GM19025 (cell line): ENCODE results near the gene ORC5.

Experiments used
- ATAC-seq: cut with Tn5 transposase; IDR thresholded peaks from one replicate; pipeline ENCODE4 v1.9.1; 2021; ENCODE audit warnings: mild to moderate bottlenecking, low read depth, moderate library complexity; ENCODE audit not compliant: unreplicated experiment

Gene ORC5

DNA sequence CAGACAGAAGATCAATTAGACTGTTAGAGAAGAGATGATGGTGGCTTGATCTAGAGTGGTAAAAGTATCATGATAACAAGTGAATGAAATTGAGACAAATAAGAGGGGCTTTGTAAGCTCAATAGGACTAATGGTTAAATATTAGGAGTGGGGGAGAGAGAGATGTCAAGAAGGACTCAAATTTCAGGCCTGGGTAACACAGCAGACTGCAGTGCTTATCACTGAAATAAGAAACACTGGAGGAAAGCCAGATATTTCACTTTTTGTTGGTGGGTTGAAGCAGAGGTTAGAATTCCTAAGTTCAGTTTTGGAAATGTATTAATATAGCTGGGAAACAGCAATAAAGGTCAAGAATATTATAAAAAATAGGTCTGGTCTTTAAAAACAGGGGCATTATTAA, 74.6 kb downstream of the ORC5 start:
- ATAC-seq: no peak

DNA sequence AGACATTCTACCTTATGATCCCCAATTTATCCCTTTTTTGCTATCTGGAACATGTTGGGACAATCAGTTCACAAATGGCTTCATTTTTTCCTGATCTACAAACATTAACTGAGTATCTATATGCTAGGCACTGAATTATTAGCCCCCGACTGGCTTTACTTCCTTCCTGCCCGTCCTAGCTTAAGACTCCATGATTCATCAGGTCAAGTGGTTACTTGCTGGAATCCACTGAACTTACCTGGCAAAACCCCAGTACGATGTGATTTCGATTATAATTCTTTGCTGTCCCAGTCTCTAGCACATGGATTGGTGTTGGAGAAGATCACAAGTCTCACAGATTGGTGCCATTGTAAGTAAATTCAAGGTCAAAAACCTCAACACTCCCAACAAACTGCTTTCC, 77.1 kb downstream of the ORC5 start:
- no peak for ATAC-seq

DNA sequence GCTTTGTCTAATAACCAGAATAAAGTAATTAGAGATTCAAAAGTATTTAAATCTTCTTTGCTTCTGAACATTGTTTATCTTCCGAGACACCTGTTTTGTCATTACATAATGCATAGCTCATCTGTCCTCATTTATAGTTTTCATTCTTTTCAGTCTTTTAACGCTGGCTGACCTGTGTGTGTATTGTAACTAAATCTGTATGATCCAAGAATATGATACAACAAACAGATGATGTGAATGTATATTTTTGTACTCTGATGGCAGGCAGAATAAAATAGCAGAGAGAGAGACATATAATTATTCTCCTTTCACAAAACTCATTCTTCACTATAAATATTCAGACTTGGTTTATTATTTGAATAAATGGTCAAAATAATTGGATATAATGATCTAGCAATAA, 80.6 kb downstream of the ORC5 start:
- no peak for ATAC-seq

DNA sequence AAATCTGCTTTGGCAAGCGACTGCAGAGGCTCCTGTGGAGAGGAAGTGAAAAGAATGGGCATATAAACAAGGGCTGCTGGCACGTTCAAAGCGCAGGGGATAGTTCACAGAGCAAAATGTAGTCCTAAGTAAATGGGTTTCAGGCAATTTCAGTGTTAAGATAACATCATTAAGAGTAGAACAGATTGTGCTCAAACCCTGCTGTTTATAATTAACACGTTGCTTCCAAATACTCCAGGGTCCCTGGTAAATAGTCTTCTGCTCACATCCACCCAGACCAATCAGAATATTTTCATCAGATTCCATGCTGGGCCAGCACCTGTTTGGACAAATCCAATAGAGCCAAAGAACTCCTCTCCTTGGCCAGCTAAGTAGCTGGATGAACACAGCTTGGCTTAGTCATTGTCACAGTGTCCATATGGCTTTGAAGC, 81.4 kb downstream of the ORC5 start:
- no peak for ATAC-seq

DNA sequence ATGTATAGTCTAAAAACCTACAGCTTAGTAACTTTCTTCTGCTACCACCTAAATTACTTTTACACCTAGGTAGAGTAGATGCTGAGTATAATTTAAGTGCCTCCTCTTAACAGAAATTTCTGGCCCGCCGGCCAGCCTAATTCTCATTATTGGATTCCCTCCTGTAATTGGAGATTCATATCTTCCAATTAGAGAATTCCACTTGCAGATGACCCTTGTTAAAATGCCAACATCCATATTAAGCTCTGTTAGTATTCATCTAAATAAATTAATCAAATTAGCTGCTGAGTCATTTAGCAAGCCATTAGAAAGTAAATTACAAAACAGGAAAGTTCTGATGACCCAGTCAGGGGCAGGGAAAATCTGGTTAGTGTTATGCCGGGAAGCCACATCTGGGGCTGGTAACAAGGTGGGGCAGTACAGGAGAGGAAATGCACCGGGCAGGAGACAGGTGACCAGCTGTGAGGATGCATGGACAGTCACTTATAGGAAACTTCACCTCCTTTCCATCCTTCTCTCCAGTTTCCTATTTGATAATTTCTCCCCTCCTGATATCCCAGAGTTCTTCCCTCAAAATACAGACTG, 82.8 kb downstream of the ORC5 start:
- ATAC-seq: no peak

DNA sequence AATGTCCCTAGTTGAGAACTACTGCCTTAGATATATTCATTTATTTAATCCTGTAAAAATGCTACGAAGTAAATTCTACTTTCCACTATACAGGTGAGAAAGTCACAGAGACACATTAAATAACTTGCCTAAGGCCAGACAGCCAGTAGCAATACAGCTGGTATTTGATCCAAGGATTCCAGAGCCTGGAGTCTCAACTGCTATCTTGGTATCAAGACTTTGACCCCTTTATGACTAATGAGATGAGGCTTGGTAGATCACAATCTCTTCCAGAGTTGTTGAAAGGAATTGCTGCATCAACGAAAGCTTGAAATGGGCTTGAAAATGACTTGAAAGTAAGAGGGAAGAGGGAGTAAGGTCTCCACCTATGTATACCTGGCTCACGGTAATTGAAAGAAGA, 83.3 kb downstream of the ORC5 start:
- no peak for ATAC-seq

DNA sequence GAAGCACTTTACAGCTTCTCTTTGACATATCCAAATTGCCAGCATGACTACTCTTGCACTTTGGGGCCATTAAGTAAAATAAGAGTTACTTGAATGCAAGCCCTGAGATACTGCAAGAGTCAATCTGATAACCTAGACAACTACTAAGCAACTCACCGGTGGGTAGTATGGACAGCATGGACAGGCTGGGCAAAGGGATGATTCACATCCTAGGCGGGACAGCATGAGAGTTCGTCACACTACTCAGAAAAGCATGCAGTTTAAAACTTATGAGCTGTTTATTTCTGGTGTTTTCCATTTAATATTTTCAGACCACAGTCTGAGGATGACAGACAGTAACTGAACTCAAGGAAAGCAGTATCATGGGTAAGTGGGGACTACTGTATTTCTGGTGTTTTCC, 84.0 kb downstream of the ORC5 start:
- no peak for ATAC-seq

DNA sequence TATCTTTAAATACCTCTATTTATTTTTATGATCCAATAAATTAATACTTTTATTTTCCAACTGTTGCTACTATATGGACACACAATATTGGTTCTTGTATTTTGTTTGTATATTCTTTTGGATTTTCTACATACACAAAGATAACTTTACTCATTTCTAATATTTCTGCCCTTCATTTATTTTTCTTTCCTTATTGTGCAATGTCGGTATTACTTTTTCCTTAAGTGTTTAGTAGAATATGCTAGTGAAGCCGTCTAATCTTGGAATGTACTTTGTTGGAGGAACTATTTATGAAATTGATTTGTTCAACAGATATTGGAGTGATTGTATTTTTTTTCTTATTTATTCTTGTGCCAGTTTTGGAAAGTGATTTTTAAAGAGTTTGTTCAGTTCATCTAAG, 94.0 kb downstream of the ORC5 start:
- no peak for ATAC-seq

DNA sequence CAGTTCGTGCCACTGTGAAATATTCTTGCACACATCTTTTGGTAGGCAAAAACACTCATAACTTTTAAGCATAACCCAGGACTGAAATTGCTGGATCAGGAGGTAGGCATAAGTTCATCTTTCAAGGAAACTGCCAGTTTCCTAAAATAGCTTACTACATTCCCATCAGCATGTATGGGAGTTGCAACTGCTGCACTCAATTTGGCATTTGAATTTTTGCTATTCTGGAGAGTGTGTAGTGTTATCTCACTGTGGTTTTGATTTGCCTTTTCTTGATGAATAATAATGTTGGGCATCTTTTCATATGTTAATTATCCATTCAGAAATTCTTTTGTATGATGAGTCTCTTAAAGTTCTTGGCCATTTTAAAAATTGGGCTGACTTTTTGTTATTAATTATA, 95.2 kb downstream of the ORC5 start:
- no peak for ATAC-seq

DNA sequence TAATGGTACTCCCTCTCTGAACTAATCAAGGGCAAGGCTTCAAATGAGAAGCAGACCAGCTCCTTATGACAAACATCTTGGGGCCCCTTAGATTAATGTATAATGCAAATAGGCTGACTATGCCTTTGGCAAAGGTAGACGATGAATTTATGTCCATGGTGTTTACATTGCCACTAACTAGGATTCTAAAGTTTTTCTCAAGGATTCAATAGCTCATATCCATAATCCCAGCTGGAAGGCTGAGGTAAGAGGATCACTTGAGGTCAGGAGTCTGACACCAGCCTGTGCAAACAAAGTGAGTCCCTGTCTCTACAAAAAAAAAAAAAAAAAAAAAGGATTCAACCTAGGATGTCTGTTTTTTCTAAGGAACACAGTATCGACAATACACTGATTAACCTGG, 96.5 kb downstream of the ORC5 start:
- ATAC-seq: no peak

DNA sequence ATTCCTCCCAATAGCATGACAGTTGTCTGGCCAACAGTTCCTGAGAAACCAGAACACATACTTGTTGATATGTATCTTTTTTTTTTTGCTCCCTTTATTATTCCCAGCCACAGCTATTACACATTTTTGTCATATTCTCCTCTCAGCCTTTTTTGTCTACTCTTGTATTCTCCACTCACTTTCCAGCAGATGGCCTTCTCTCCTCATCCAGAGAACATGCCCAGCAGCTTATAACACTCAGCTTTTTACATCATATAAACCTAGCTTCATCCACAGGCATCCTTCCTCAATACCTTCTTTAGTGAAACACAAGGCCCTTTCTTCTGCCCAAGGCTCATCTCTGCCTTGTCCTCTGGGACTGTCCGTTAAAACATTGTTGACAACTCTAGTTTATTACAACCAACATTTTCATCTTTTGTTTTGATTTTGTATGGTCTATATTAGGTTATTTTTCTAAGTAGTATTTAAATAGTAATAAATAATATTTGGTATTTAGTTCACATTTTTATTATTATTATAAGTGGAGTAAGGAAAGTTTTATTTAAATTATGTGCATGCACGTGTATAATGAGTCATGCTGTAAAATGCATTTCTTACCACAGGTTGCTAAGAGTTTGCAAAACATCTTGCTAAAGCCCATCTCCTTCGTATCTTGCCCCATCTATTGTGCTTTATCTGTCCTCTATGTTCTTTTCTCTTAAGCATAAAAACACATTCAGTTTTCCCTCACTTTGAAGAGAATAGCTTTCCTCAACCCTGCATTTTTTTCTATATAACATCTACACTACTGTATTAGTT, 101.5 kb downstream of the ORC5 start:
- ATAC-seq: no peak

DNA sequence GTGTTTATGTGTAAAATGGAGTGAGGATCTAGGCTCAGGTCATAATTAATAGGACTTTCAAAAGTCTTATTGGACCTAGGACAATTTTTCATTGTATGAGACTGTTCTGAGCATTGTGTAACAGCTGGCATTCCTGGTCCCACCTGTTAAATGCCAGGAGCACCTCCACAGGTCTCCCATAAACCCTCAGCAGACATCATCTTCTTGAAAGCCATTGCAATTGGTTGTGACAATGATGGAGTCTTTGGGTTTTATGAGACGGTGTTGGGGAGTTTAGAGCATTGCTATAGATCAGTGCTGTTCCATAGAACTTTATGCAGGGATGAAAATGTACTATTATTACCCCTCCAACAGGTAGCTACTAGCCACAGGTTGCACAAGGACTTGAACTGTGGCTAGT, 108.9 kb downstream of the ORC5 start:
- ATAC-seq: no peak

DNA sequence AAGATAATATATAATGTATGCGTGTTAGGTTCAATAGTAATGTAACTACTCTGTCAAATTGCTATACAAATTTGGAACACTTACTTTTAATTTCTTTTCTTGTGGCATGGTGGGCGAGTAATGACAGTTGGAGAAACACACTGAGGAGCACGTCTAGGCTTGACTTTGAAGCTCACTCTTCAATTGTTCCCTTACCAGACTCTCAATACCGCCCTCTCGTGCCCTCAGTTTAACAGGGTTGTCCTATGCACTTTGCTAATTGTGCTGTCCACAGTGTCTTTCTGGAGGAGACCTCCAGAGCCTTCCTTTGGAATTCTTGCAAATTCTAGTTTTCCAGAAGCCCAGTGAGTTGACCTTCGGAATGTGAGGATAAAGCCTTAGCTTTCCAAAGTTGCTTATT, 111.1 kb downstream of the ORC5 start:
- no peak for ATAC-seq

DNA sequence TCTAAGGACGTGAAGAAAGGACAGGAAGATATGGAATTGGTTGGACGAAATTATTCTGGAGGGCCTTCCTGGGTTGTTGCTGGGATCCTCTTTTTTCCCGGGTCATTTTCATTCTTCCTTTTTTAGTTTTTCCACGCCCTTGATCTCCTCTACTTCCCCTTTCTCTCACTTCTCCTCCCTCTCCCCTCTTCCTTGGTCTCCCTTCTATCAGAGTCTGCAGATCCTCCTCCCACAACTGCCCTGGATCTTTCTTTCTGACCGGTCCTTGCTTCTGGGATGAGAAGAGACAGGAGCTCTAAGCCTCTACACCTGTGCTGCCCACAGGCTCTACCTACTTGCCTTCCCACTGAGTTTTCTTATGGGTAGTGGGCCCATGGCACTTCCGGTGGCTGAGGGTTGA, 114.7 kb downstream of the ORC5 start:
- no peak for ATAC-seq

DNA sequence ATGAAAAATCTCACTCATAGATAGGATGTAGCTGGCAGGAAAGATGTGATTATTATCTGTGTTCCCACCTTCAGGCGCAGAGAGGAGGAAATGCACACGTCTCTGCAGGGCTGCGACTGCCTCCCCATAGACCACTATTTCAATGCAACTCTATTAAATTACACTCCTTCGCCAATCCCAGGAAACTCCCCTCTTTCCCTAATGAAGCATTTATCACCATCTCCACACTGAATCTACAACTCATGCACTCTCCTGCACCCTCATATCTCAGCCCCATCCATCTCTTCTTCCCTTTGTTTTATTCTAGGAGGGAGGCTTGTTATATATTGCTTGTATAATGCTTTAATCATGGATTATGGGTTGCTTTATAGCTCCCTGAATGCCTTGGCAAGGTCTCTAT, 116.6 kb downstream of the ORC5 start:
- ATAC-seq: no peak

DNA sequence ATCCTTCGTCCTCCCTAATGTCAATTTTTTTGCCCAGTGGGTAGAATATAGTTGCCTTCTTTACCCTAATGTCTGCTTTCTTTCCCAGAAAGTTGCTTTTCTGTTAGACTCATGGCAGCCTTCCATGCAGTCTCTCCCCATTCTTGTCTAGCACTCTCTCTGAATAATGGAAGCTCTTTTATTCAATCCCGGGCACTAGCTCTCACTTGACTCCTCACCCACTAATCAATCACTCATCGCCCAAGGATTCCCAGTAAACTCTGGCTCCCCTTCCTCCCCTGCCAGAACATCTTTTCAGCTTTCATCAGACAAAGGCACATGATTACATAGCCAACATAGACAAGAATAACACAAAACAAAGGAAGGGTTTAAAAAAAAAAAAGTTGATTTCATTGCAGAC, 118.2 kb downstream of the ORC5 start:
- no peak for ATAC-seq

DNA sequence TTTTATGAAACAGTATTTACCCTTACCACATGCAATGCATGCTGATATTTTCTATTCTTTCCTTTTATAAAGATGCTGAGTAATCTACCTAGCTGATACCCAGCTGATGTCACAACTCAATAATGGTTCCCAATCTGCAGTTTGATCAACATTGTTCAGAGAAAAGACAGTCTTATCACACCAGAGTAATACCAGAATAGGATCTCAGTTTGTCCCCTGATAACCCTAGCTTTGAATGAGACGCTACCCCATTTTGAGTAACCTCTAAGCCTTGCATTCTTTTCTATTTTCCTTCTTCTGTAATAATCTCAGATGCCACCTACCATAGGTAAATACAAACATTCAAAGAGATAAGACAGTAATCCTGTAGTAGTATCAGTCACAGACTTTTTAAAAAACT, 118.8 kb downstream of the ORC5 start:
- ATAC-seq: no peak
